SK-N-SH (cell line): Measurements from ENCODE around the gene FBXO21.

Source experiments
- MAX ChIP-seq: IDR thresholded peaks from 2 replicates; pipeline ENCODE4 v1.4.0; 2012; ENCODE audit warnings: low read depth
- POLR2AphosphoS5 ChIP-seq: IDR thresholded peaks from 2 replicates; pipeline ENCODE4 v1.6.1; 2012; ENCODE audit warnings: low read depth, low read length
- RAD21 ChIP-seq: IDR thresholded peaks from 2 replicates; pipeline ENCODE4 v1.6.1; 2012; ENCODE audit warnings: mild to moderate bottlenecking, low read length
- RCOR1 ChIP-seq: fragments of 150-350 bp; IDR thresholded peaks from 2 replicates; pipeline ENCODE4 v1.6.1; 2017; ENCODE audit warnings: antibody characterized with exemption, low read length
- REST ChIP-seq: IDR thresholded peaks from 2 replicates; pipeline ENCODE4 v1.6.1; 2012; ENCODE audit warnings: mild to moderate bottlenecking, low read depth, low read length, moderate library complexity
- SIN3A ChIP-seq: IDR thresholded peaks from 2 replicates; pipeline ENCODE4 v1.6.1; 2012; ENCODE audit warnings: low read depth, mild to moderate bottlenecking, low read length, moderate library complexity, borderline replicate concordance
- TAF1 ChIP-seq: IDR thresholded peaks from 2 replicates; pipeline ENCODE4 v1.6.1; 2012; ENCODE audit warnings: low read depth, mild to moderate bottlenecking, low read length, moderate library complexity, borderline replicate concordance
- TCF12 ChIP-seq: IDR thresholded peaks from 2 replicates; pipeline ENCODE4 v1.4.0; 2012
- YY1 ChIP-seq: IDR thresholded peaks from 2 replicates; pipeline ENCODE4 v1.4.0; 2012; ENCODE audit warnings: low read depth, mild to moderate bottlenecking
- TF ChIP-seq, protein P1 (sequence below): fragments of 200-600 bp; sonication (generic); IDR thresholded peaks from 2 replicates; pipeline ENCODE4 v1.6.1; 2017; ENCODE audit warnings: antibody characterized with exemption, mild to moderate bottlenecking, moderate library complexity

DNA sequence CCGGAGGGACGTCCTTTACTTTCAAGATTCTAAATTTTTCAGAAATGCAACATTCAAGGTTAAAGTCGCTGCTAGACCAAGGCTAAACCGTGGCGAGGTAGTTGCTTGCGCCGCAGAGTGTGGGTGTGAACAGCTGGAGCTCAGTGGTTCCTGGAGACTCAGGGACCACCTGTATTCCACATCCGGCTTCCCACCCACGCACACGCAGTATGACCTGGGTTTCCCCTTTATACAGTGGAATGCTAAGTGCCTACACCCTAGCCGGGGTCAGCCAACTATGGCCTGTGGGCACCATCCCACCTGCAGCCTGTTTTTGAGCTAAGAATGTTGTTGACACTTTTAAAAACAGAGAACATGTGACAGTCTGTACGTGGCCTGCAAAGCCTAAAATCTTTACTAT is 48.2 kb downstream of the FBXO21 start:
- TF ChIP-seq RAD21 (no peak), SIN3A (no peak), TAF1 (no peak), YY1 (no peak), POLR2AphosphoS5 (no peak), TCF12 (no peak), RCOR1 (no peak), REST (no peak), MAX (no peak)
- TF ChIP-seq, protein P1, sequence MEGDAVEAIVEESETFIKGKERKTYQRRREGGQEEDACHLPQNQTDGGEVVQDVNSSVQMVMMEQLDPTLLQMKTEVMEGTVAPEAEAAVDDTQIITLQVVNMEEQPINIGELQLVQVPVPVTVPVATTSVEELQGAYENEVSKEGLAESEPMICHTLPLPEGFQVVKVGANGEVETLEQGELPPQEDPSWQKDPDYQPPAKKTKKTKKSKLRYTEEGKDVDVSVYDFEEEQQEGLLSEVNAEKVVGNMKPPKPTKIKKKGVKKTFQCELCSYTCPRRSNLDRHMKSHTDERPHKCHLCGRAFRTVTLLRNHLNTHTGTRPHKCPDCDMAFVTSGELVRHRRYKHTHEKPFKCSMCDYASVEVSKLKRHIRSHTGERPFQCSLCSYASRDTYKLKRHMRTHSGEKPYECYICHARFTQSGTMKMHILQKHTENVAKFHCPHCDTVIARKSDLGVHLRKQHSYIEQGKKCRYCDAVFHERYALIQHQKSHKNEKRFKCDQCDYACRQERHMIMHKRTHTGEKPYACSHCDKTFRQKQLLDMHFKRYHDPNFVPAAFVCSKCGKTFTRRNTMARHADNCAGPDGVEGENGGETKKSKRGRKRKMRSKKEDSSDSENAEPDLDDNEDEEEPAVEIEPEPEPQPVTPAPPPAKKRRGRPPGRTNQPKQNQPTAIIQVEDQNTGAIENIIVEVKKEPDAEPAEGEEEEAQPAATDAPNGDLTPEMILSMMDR = no peak
